Epithelial cell of umbilical artery (primary cell): ENCODE measurements around the gene ZNF280D. TPM values are rescaled to one million over a fixed set of nuclear protein-coding genes. Genes with fewer than 3 reads are reported as not detected.

Source experiments
- total RNA-seq: library from RNA; depleted of rRNA; stranded (reverse); fragments of >200 nt; gene quantifications from 2 replicates; pipeline ENCODE4 v1.2.3, GENCODE V29; 2014

ZNF280D gene
- 22.1 and 27.4 TPM in 2 replicates for total RNA-seq

GRCh38 chr15:56733136-56734012 lies at the start of gene ZNF280D:
TSS of gene ZNF280D (minus strand) at chr15:56733509. CDS start at chr15:56707109, 26,400 bp downstream.

Other genes starting within 250 kb of the ZNF280D start
- gene TCF12, start 185.1 kb upstream of the ZNF280D start, total RNA-seq: 47.7 and 48.0 TPM in 2 replicates